Ureter (tissue), 1 donor: ENCODE data around the gene JTB. TPM values are rescaled to one million over a fixed set of nuclear protein-coding genes. Genes with fewer than 3 reads are reported as not detected.
"Not testable (repeated sequence)": the region's sequence is repeated elsewhere in the genome, so short reads cannot be mapped to it uniquely, and the experiment has no call there.

Experiments
- DNase-seq: peaks from one replicate; pipeline ENCODE4 v3.0.0-alpha.2; 2020; ENCODE audit warnings: low spot score
- total RNA-seq: library from RNA; stranded (reverse); gene quantifications from one replicate; pipeline ENCODE4 v1.2.4, GENCODE V29; 2023
- donor health status: DM: yes; HTN: yes; CAD: no.

The JTB gene
- 103 TPM for total RNA-seq

DNA sequence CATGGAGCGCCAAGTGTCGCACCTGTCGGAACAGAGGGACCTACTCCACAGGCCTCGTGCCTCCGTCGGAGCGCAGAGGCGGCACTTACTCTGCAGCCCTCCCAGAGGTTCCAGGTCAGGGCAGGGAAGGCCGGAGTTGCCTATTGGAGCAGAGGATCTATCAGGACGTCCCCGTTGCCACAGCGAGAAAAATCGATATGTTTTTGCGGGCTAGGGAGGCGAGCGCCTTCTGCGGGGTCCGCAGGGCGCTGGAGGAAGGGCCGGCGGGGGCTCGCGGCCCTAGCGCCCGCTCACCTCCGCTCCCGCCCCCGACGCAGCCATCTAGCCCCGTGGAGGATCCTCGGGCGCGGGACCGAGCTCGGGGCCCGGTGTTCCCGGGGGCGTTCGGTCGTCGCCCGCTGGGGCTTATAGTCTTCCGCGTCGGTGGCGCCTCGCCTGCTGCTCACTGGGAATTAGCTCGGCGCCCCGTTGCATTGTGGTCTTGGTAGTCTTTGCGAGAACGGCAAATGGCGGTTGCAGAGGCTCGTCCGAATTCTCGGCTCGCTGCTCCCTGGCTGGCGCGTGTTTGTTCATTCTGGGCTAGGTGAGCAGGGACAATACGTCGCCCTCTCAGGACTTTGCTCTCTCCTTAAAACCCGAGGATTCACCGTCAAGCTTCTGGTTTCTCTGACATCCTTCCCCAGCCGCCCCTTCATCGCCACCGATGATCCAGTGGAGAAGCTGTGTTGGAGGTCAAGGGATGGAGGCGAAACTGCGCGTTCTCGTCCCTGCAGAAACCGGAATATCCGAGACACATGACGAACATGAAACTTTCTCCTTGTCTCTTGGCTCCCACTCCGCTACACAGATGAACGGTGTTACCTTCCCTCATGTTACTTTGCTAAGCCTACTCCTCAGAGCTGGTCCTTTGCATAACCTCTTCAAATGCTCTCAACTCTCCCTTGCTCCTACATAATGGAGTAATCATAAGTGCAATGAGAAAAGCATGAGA lies at the start of gene JTB:
TSS of gene JTB (minus strand) at position 425 of the 991 bp plus-strand sequence. CDS start at position 3, 422 bp downstream.
- peak; percentile 90 for DNase-seq

DNA sequence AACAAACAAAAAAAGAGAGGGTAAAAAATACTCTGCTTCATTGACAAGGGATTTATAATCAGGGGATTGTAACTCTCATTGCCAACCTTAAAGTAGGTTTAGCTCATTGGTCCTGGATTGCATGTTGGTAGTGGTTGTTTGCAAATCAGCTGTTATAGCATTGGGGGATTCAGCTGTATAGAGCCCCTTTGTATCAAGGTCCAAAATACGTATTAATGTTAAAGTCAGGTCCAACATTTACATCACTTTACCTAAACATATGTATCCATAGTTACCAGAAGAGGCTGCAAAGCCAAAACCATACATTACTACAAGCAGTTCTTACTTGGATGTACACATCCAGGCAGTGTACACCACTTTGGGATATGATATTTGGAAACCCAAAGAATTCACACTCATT lies 42.5 kb upstream of the JTB start:
- no peak for DNase-seq

DNA sequence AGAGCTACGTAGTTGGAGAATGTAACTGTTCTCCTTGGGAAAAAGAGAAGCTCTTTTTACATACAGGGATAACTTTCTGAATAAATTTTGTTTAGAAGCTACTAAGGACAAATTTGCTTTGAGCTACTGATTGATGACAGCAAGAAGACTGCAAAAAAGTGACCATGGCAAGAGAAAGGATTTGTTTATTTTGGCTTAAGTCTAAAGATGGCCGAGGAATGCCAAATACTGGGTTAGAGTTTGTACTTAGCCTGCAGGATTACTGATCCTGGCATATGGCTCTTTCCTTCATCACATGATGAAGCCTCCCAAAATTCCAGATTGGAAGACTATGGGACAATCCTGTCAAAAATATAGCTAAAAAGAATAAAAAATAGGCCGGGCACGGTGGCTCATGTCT lies 41.8 kb upstream of the JTB start:
- DNase-seq, result no peak

DNA sequence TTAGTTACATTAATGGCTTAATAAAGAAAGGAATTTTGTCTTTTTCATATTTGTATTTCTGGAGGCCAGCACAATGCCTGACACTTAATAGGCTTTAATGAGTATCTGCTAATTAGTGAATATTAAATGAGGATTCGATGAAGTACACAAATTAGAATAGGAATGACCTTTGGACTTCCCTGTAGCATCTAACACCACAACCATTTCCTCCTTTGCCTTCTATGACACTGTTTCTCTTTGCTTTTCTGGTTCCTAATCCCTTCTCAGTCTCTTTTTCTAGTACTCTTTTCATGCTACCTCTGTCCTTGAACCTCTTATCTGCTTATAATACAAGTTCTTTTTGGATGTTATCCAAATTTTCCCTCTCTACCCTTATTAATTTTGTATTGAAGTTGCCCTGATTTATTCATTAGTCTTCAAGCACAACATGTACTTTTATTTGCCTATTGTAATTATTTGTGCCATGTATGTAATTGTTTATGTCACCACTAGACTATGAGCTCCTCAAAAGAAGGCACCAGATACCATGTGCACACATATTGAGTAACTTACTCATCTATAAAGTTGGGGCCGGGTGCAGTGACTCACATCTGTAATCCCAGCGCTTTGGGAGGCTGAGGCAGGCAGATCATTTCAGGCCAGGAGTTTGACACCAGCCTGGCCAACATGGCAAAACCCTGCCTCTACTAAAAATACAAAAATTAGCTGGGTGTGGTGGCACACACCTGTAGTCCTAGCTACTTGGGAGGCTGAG lies 36.9 kb upstream of the JTB start:
- DNase-seq, result no peak

GRCh38 chr1:154012543-154012942 lies 35.1 kb upstream of the JTB start:
- not testable (repeated sequence) for DNase-seq

- DNase-seq, result no peak
Observed at GRCh38 chr1:154012129-154012528, 34.7 kb upstream of the JTB start.

- no peak for DNase-seq
Observed at GRCh38 chr1:154006136-154006535, 28.7 kb upstream of the JTB start.

DNA sequence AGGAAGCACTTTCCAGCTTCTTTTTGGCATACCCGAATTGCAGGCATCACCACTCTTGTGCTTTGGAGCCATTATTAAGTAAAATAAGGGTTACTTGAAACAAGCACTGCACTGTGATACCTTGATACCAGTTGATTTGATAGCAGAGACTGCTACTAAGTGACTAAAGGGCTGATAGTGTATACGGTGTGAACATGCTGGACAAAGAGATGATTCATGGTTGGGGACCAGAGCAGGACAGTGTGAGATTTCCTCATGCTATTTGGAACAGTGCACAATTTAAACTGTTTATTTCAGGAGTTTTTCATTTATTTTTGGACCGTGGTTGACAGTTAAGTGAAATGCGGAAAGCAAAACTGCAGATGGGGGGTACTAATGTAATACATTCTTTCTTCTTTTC lies 22.9 kb upstream of the JTB start:
- DNase-seq, result no peak

GRCh38 chr1:153996882-153997281 lies 19.4 kb upstream of the JTB start:
- not testable (repeated sequence) for DNase-seq

DNA sequence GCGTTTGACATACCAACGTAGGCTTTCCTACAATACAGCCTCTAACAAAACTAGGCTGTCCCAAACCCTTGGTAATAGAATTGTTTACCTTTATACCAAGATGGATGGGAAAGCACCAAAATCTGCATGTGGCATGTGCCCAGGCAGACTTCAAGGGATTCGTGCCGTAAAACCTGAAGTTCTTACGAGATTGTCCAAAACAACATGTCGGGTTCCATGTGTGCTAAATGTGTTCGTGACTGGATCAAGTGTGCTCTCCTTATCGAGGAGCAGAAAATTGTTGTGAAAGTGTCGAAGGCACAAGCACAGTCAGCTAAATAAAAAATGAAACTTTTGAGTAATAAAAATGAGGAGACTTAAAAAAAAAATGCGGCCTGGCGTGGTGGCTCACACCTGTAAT lies 18.2 kb upstream of the JTB start:
- DNase-seq, result no peak

GRCh38 chr1:153995202-153995601 lies 17.7 kb upstream of the JTB start:
- no peak for DNase-seq

DNA sequence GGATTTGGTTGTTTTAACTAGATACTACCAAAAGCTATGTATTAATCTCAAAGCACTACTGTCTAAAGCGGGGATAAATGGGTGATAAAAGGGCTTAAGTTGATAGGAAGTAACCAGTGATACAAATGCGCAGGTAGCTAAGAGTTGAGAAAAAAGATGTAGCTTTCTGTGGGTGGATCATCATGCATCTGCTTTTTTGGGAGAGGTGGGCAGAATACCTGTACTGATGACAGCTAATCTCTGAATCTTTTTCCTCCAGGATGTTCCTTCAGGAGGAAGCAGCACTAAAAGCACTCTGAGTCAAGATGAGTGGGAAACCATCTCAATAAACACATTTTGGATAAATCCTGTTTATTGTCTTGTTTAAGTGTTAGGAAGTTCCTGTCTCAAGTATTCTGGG lies 14.3 kb upstream of the JTB start:
- DNase-seq, result no peak

DNA sequence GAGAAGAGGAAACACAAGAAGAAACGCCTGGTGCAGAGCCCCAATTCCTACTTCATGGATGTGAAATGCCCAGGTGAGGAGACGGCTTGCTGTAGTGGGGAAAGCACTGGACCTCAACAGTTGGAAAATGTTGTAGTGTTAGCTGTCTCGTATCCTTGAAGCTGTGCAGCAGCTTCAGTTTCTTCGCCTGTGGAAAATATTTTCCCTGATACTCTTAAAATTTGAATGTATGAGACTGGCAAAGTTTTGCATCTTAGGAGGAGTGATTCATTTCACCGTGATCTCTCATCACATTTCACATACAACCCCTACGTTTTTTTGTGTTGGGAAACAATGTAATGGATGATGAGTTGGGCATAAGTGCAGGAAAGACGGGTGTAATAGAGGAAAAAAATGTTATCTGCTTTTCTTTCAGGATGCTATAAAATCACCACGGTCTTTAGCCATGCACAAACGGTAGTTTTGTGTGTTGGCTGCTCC lies 13.7 kb upstream of the JTB start:
- DNase-seq, result no peak

GRCh38 chr1:153990468-153991150 lies 13.1 kb upstream of the JTB start, which contains the start of gene RPS27:
Gene RPS27, plus strand, starts transcription at chr1:153990762. Its CDS starts 35 bp downstream, at chr1:153990797.
- DNase-seq, result peak; percentile 95

DNA sequence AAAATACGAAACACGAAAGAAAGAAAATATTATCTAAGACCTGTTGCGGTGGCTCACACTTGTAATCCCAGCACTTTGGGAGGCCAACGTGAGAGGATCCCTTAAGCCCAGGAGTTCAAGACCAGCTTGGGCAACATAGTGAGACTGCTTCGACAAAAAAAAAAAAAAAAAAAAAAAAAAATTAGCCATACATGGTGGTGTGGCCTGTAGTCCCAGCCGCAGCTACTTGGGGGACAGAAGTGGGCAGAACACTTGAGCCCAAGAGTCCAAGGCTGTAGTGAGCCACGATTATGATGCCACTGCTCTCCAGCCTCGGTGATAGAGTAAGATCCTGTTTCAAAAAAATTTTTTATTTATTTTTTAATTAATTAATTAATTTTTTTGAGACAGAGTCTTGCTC lies 10.1 kb upstream of the JTB start:
- no peak for DNase-seq

DNA sequence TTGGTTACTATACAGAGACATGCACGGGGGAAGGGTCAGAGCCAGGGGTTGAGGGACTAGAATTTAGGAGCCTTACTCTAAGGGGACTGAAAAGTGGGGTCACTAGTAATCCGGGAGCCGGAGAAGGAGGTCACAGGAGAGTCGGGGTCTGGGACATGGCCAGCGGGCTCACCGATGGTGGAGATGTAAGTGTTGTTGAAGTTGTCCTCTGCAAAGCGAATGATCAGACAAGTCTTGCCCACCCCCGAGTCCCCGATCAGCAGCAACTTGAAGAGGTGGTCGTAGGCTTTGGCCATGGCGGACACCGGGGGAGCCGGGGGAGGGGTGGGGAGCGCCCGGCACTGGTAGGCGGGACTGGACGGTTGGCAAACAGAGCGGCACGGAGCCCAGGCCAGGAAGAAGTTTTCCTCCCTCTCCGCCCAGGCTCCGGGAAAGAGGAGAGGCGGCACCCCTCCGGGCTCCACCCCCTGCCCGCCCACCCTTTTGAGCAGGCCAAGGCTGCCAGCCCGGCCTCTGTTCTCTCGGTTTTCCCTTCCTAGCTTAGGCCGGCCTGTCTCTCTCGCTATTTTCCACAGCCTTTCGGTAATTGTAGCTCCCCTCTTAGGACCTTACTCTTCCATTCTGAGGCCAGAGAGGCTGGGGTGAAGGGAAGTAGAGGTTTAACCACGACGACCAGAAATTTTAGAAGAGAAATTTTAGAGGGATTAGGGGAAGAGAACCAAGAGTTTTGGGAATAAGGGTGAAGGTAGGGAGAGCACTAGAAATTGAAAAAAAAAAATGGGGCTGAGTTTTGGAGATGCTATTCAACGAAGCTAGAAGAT lies 8.7 kb upstream of the JTB start, which contains the start of gene RAB13:
TSS of gene RAB13 (minus strand) at position 399 of the 821 bp plus-strand sequence. CDS start at position 296, 103 bp downstream.
- DNase-seq, result peak; percentile 91

DNA sequence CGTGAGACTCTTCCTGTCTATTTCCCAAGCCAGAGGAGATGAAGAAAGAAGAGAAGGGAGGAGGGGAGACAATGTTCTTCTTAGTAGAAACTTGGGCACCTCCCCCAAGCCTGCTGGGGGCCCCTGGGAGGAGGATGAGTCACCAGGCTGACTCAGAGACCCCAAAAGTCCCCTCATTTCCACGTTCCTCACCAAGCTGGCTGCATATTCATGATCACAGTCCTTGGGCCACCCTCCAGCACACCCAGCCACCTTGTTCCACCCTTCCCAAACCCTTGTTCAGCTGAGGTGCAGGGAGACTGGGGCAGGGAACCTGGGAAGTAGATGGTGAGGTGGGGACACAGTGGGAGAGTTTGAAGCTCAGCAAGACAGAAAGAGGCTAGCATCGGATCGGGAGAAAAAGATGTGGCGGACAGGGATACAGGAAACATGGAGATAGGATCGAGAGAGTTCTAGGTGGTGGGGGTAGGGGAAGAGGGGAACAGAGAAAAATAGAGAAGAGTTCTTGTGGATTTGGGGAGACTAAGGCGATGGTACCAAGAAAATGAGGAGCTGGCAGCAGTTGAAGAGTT lies 8.0 kb upstream of the JTB start:
- no peak for DNase-seq

- DNase-seq, result no peak
Observed at GRCh38 chr1:153984123-153984894, 6.8 kb upstream of the JTB start.

DNA sequence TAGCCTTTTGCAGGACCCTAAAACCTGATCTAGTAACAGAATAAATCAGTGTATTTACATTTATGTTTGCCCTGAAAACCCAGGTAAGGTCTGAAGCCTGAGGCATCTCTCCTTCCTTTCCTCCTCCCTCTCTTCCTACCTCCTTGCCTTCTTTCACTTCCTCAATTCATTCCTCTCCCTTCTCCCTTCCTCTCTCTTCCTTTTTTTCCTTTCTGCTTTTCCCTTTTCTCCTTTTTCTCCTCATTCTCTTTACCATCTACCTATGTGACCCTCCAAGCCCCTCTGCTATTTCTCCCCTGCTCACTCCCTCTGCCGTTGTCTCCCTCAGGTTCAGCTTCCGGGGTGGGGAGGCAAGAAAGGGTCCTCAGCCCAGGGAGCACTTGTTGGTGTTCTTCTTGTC lies 4.3 kb upstream of the JTB start:
- DNase-seq, result not testable (repeated sequence)

DNA sequence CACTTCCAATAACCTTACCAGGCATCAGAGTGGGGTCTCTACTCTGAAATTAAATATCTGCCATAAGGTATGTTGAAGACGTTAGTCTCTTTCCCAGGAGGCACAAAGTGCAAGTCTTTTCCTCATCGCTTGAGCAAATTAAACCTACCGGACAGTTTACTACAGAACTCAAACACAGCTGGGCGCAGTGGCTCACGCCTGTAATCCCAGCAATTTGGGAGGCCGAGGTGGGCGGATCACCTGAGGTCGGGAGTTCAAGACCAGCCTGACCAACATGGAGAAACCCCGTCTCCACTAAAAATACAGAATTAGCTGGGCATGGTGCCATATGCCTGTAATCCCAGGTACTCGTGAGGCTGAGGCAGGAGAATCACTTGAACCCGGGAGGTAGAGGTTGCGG lies 1.6 kb upstream of the JTB start:
- not testable (repeated sequence) for DNase-seq
